H1 (cell line): Measurements from ENCODE around the gene CAMTA1. TPM values are rescaled to one million over a fixed set of nuclear protein-coding genes. Genes with fewer than 3 reads are reported as not detected.

ENCODE experiments used
- CHD7 ChIP-seq: fragments of 300-600 bp; sonication (generic); IDR thresholded peaks from 2 replicates; pipeline ENCODE4 v1.7.1; 2012; ENCODE audit warnings: low read length, moderate library complexity, mild to moderate bottlenecking, inconsistent platforms; ENCODE audit not compliant: insufficient replicate concordance
- polyA plus RNA-seq, 7 experiments: library from polyadenylated mRNA; depleted of rRNA in 3 of 7; stranded (reverse) in 5 of 7; unstranded in 2 of 7; fragments of >200 nt in 5 of 7; fragments of 200-250 nt in 2 of 7; gene quantifications; 1 replicate in 5 of 7; 2 replicates in 1 of 7; 4 replicates in 1 of 7; pipeline versions ENCODE4 v1.2.1 to v1.2.3, GENCODE V29; 2011 to 2013; ENCODE audit warnings: missing spikeins in 2 of 7, mixed read lengths in 2 of 7
- total RNA-seq: library from RNA; stranded (reverse); fragmentation: NEBNext Ultra II Directional; extraction: Animal tissue kit (Norgen Biotek cat#: 25700); gene quantifications from 2 replicates; pipeline ENCODE4 v1.2.1, GENCODE V29; 2021

CAMTA1 gene
- total and polyA plus RNA-seq, 2 of the 8 experiments (the other 6 are each of a cell fraction or from before 2014, with no cell fraction given), result 65.0 to 119 TPM

GRCh38 chr1:7187112-7187493, 401.8 kb downstream of the CAMTA1 start (continued):
- no peak for TF ChIP-seq CHD7
